A549 treated with Mapracorat at 1 μM for 4 hours (cell line): ENCODE data around the gene NFIB. TPM values are rescaled to one million over a fixed set of nuclear protein-coding genes. Genes with fewer than 3 reads are reported as not detected.

Experiments
- total RNA-seq: library from RNA; stranded (reverse); fragments of 200-300 nt; extraction: Qiagen RNA extraction; gene quantifications from 5 replicates; pipeline ENCODE4 v1.2.3, GENCODE V29; 2022

Gene NFIB
- total RNA-seq, result 8.0 to 11.8 TPM (median 10.4 TPM) in 5 replicates

DNA sequence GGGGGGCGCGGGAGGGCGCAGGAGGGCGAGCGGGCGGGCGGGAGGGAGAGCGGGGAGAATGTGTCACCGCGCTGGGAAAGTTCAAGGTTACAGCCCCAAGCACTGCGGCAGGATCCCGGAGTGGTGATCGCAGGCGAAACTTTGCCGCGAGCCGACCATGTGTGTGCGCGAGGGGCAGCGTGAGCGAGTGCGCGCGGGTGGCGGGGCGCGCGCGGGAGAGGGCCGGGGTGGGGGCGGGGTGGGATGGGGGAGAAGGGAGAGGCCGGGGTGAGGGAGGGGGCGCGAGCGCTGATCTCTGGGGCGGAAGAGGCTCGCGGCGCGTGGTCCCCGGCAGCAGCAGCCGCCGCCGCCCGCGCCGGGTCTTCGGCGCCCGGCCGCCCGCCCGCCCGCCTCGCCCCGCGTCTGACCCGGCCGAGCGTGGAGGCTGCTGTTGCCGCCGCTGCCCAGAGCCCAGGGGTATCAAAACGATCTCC lies at the start of gene NFIB:
Gene NFIB (minus strand): TSS at position 191 of the 473 bp plus-strand sequence. CDS start 630 bp downstream, outside the sequence.

